HG03097 (cell line): ENCODE results near the gene SOX15.
"Not testable (repeated sequence)": the region's sequence is repeated elsewhere in the genome, so short reads cannot be mapped to it uniquely, and the experiment has no call there.

Experiments used
- ATAC-seq: cut with Tn5 transposase; IDR thresholded peaks from one replicate; pipeline ENCODE4 v1.9.1; 2021; ENCODE audit not compliant: unreplicated experiment, low FRiP score

Gene SOX15

DNA sequence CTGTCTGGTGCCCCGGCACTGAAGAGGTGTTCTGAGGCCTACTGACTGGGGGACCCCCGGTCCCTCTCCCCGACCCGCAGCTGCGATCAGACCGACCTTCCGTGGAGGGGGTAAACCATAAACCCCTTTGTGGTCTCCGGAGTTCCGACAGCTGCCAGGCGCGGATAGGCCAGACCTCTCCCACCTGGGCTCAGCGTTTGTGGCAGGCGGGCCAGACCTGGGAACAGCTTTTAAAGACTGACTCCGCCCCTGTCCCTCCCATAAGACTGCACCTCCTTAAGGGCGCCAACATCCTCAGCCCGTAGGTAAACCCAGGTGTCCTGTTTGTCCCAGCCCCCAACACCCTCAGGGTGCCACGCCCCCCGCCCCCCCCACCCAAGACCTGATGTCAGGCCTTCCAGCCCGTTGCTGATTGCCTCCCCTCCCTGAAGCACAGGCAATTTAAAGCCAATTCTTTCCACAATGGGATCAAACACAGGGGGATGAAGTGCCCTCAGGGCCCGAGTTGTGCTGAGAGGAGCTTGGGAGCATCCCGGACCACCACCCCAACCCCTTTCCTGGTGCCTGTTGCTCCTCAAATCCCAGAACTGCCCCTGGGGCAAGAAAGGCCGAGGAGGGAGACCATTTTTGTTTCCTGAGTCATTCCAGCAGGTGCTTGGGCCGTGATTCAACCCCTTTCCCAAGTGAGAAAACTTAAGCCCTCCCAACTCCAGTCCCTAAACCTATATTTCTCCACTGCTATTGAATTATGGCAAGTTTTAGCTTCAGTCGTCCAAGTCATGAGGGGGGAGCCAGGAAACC lies at the start of gene SOX15:
Gene SOX15 (minus strand): TSS at position 204 of the 801 bp plus-strand sequence. CDS start 418 bp downstream, outside the sequence.
- no peak for ATAC-seq

GRCh38 chr17:7636163-7636562 lies 46.3 kb upstream of the SOX15 start:
- no peak for ATAC-seq

- ATAC-seq, result no peak
These were observed 44.5 kb upstream of the SOX15 start for GRCh38 chr17:7634384-7634783.

GRCh38 chr17:7633093-7633492 lies 43.2 kb upstream of the SOX15 start:
- no peak for ATAC-seq

DNA sequence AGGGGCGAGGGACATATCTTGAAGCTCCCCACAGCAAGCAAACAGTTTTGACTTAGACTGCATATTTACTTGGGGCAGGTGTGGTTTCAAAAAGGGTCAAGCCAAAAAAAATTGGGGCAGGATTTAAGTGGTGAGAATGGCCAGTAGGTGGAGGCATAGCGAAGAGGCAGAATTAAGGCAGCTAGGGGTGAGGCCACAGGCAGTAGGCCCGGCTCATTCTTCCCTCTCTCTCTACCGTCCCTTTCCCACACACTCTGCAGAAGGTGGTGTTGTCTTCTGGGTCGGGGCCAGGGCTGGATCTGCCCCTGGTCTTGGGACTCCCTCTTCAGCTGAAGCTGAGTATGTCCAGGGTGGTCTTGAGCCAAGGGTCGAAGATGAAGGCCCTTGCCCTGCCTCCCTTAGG lies 42.6 kb upstream of the SOX15 start:
- no peak for ATAC-seq

- no peak for ATAC-seq
These were observed 41.8 kb upstream of the SOX15 start for GRCh38 chr17:7631398-7632380.

DNA sequence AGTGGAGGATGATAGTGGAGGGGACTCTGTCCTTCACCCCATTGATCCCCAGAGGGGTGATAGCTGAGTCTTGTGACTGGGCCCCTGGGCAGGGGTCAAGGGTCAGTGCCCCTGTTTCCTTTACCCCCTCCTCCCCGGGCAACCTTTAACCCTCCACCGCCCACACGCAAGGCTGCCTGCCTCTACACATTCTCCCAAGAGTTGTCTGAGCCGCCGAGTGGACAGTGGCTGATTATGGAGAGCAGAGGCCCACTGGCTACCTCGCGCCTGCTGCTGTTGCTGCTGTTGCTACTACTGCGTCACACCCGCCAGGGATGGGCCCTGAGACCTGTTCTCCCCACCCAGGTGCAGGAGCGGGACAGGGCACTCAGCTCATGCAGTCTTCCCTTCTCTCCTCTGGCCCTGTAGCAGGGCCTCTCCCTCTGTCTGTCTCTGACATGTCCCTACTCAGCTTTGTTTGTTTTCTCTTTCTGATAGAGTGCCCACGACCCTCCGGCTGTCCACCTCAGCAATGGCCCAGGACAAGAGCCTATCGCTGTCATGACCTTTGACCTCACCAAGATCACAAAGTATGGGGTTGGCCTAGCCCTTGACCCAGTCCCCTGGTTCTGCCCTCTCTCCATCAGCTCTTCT lies 40.2 kb upstream of the SOX15 start, which contains the start of gene SHBG:
Gene SHBG (plus strand): TSS at position 197 of the 633 bp plus-strand sequence. CDS start 38 bp downstream, at position 235.
- ATAC-seq, result no peak

GRCh38 chr17:7627250-7628121 lies 37.6 kb upstream of the SOX15 start, which contains the start of gene SAT2:
Gene SAT2 (minus strand): TSS chr17:7627821. CDS start chr17:7627635, 186 bp downstream.
- peak; percentile 76 for ATAC-seq

- ATAC-seq, result no peak
These were observed 37.0 kb upstream of the SOX15 start for GRCh38 chr17:7626956-7627249.

- ATAC-seq, result no peak
These were observed 36.4 kb upstream of the SOX15 start for GRCh38 chr17:7626307-7626706.

- not testable (repeated sequence) for ATAC-seq
These were observed 35.9 kb upstream of the SOX15 start for GRCh38 chr17:7625749-7626148.

- ATAC-seq, result no peak
These were observed 33.8 kb upstream of the SOX15 start for GRCh38 chr17:7623661-7624060.

DNA sequence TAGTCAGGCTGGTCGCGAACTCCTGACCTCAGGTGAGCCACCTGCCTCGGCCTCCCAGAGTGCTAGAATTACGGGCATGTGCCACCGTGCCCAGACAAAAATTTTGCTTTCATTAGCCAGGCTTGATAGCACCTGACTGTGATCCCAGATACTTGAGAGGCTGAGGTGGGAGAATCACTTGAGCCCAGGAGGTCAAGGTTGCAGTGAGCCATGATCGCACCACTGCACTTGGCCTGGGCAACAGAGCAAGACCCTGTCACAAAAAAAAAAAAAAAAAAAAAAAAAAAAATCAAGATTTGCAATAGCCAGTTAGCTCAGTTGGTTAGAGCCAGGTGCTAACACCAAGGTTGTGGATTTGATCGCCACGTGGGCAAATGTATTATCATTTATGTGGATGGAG lies 30.9 kb upstream of the SOX15 start:
- ATAC-seq, result no peak

GRCh38 chr17:7618608-7619007 lies 28.7 kb upstream of the SOX15 start:
- no peak for ATAC-seq

DNA sequence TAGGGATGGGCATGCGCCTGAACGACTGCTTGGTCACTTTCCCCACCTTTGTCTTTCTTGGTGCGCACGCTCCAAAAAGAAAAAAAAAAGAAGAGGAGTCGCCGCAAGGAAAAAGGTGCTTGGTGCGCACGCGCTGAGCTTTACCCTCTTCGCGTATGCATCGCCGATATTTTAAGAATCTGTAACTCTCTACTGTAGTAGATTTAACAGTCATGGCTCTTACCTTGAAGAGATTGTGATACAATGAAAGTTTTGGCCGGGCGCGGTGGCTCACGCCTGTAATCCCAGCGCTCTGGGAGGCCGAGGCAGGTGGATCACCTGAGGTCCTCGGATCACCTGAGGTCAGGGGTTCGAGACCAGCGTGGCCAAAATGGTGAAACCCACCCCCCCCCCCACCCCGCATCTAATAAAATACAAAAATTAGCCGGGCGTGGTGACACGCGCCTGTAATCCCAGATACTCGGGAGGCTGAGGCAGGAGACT lies 25.4 kb upstream of the SOX15 start:
- ATAC-seq, result no peak

DNA sequence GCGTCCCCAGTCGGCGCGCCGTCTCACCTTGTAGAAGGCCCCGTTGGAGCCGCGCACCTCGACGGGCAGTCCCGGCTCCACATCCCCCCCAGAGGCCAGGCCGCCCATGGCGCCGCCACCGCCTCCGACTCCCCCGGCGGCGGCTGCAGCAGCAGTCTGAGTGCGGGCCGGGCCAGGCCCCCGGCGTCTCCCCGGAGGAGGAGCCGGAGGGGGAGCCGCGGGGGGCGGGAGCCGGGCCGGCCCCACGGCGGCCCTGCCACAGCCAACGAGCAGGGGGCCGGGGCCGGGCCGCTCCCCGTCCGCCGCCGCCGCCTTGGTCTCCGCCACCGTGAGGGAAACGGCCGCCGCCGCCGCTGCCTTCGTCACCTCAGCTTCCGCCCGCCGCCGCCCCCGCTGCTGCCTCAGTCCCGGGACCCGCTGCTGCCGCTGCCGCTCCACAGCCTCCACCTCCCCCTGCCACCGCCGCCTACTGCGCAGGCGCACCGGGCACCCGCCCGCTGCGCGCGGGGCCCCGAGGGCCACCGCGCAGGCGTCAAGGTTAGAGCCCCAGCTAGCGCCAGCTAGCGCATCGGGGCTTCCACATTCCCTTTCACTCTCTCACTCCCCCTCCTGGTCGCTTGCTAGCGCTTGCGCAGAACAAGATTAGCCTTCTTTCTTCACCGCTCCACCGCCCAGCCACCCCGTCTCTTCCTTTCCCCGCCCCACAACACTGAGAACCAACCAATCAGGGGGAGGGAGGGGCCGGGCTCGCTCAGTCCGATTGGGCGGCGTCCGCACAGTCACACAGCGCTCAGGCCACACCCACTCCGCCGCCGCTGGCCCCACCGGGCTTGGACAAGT lies 24.8 kb upstream of the SOX15 start, which contains the start of gene FXR2:
Gene FXR2 (minus strand): TSS at position 473 of the 840 bp plus-strand sequence. CDS start 365 bp downstream, at position 108.
- ATAC-seq, result peak; percentile 87

DNA sequence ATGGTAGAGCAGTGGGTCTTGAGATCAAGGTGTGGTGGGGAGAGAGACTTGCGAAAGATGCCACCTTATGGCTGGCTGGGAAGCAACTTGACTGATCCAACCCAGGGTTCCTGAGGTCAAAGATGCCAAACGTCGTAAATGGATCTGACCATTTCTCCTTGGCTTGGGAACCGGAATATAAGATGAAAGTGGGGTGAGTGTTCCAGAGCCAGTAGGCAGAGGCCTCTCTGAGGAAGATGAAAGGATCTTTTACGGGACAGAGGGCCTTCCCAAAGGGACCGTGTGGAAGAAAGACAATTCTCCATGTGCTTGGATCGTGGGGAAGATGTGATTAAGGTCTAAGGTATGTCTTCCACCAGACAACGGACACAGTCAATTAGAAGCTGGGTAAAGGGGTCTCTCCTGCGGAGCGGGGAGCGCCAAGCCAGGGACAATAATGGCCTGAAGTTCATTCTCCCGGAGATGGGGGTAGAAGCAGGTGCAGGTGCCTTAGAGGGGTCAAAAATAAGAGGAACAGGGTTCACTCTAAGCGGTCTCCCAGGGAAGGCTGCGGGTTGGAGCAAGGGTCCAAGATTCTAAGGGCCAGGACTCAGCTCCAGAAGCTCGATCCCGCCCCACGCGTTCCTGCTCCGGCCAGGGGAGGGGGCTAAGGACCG lies 24.0 kb upstream of the SOX15 start:
- ATAC-seq, result no peak

DNA sequence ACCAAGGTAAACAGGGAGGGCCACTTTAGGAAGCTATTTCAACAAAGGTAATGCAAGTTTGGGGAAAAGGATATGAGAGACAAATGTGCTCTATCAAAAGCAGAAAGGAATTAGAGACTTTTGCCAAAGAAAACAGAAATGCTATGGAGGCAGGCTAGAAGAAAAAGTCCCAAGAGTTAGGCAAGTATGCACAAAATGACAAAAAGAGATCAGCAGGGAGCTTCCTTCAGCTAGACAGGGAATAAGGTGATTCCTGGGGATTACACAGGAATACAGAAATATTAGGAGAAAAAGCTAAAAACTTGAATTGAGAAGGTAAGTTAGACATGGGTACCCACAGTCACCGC lies 22.4 kb upstream of the SOX15 start:
- no peak for ATAC-seq
